HG03175 (cell line): ENCODE results near the gene ALDH1B1.

Experiments
- ATAC-seq: cut with Tn5 transposase; IDR thresholded peaks from one replicate; pipeline ENCODE4 v1.9.1; 2021; ENCODE audit warnings: mild to moderate bottlenecking, moderate library complexity; ENCODE audit not compliant: unreplicated experiment

The ALDH1B1 gene

DNA sequence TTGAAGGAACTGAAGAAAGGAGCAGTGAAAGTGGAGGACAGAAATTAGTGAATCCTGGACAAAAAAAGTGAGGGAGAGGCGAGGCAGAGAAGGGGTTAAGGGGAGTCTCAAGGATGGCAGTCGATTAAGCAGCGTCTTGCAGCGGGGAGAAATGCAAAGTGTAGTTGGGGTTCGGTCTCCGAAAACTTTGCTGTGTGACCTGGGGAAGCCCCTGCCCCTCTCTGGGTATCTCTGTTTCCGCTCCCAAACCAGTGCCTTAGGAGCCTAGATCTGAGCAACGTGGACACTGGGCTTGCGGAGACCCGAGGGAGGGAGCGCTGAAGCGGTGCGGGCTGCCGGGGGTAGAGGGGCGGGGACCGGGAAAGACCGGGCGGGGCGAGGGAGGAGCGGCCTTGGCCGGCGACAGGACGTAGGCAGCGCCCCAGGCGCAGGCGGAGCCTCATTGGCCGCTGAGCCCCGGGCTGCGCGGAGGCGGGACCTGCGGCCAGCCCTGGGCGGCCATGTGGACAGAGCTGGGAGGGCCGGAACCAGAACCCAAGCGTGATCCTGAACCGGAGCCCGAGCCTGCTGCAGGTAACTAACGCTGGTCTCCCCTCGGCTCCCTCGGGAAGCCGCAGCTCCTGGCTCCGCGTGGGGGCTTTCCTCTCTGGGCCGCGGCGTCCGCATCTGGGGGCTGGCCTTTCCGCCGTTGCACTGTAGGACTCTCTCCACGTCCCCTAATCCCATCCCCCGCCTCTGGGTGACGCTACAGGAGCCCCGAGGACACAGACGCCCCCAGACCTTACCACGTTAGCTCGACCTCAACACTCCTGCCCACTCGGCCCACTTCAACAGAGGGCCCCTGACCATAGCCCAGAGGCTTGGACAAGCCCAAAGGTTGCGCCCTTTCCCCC lies at the start of gene ALDH1B1:
Gene ALDH1B1 (plus strand): TSS at position 468 of the 893 bp plus-strand sequence. CDS start 3,047 bp downstream, outside the sequence.
- peak; percentile 99 for ATAC-seq

DNA sequence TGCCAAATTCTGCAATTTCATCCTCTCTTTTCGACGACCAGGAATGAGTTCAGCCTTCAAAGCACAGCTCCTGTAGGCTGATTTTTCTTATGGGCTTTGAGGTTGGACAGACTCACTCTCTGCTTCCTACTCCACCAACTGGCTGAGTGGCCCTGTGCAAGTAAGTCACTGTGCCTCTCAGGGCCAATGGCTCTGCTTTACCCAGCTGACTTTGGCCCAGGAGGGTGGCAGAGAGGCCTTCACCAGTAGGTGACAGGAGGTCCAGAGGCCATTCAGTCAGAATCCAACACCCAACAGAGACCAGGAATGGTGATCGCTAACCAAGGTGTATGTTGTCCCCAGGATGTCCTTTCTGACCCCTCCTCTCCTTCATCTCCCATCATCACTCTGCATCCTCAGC lies 49.5 kb upstream of the ALDH1B1 start:
- ATAC-seq = no peak

DNA sequence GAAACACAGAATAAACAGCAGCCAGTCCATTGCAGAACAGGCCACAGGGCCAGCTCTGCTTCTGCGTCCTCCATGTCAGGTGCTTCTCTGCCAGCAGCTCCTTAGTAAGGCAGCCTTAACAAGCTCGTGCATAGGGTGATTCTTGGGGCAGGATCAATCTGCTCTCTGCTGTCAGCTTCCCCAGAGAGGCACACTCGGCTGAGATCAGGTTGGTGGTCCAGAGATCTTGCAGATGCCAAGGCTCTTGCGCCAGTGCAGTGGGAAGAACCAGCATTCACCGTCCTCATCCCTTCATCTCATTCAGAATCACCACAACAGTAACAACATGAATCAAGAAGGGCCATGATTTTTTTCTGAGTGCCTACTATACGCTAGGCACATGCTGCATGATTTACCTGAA lies 49.0 kb upstream of the ALDH1B1 start:
- ATAC-seq = no peak

DNA sequence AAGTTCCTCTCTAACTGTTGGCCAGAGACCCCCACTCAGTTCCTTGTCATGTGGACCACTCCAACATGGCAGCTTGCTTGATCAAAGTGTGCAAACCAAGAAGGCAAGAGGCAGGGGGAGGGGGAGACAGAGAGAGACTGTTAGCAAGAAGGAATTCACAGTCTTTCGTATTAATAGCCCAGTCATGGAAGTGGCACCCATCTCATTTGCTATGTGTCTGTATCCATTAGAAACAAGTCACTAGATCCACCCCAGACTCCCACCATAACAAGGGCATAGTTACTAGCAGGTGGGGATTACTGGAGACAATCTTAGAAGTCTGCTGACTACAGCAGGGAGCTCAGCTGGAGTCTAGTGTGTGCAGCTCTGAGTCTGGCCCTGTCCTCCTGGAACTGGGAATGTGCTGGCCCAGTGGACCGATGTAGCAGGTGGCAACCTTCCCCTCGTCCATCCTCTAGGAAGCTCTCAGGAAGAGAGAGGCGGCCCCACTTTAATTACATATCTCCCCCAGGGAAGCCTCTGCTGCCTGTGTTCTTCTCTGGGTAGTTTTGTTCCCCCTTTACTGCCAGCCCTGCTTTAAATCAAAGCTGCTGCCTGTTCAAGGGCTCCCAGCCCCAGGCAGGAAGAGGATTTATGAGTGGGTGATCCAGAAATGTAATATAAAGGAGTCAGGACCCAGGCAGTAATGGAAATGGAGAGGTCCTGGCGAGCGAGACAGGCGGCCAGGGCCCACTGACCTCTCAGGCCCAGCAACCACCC lies 47.8 kb upstream of the ALDH1B1 start:
- ATAC-seq = no peak

DNA sequence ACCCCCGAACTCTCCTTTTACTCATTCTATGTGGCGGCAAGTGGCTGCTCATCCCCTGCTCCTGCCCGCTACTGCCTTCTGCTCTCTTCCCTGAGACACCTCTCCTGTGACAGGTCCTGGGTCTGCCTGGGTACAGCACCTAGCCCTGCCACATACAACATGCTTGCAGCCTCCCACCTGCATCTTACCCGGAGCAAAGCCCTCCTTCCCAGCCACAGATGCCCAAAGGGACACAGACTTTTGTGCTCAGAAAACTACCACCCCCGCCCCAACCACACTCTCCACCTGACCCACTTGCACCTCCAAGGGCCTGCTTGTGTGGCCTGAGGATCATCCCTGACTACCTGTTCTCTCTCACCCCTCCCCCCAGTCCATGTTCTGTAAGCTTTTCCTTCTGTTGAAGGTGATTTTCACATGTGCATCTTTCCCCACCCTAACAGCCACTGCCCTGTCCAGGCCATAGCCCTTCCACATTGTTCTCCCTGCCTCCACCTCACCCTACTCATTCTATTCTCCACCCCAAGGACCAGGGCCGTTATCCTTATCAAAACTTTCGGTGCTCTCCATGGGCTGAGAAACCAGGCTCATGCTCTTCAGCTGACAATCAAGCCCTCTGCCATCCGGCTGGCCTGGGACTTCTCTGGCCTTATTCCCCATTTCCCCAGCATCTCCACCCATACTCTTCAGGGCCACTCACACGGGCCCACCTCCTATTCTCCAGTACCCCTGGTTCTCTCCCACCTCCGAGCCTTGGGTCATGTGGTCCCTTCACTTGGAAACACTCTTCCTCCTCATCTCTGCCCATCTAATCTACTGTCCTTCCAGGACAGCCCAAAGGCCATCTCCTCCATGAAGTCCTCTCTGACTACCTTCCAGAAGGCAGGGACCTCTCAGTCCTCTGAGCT lies 46.4 kb upstream of the ALDH1B1 start:
- ATAC-seq = no peak

DNA sequence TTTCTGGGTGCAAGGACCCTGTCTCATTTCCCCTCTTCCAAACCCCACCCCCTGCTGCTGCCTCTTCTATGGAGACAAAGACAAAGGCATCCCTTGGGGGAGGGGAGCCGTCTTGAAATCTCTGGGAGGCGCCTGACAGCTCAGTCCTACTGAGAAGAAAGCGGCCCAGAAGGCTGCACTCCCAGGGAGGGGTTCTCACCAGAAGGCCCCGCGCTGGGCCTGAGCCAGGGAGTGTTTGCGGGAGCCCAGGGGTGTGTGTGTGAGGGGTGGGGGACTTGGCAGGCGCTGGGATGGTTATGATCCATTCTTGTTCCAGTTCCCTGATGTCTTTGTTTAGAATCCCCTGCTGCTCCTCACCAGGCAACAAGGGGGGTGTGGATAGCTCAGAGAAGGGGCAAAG lies 45.7 kb upstream of the ALDH1B1 start:
- no peak for ATAC-seq

DNA sequence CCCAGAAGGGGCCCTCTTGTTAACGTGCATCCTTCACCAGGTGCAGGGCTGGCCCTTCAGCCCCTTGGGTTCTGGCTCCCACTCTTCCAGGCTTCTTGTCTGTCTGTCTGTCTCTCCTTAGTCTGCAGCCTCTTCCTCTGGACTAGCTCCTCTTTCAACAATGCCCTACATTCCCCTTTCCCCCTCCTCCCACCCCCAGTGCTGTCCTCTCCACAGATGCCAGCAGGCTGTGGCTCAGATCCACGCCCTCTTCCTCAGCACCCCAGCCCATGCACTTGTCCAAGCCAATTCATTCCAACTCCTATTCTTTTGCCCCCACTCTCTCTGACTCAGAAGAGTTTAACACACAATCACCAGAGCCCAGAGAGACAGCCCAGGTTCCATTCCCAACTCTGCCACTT lies 45.2 kb upstream of the ALDH1B1 start:
- ATAC-seq = no peak

DNA sequence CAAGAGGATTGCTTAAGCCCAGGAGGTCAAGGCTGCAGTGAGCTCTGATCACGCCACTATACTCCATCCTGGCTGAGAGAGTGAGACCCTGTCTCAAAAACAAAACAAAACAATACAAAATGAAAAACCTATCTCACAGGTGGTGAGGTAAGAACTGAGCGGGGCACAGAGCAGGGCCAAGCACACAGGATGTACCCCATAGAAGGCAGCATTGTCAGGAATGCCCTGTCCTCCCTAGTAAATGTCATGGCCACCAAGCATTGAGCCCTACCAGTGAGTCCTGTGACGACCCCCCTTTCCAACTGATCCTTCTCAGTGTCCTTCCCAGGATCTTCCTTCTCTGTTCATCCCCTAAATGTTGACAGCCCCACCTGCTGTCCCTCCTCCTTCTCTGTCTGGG lies 44.6 kb upstream of the ALDH1B1 start:
- no peak for ATAC-seq

DNA sequence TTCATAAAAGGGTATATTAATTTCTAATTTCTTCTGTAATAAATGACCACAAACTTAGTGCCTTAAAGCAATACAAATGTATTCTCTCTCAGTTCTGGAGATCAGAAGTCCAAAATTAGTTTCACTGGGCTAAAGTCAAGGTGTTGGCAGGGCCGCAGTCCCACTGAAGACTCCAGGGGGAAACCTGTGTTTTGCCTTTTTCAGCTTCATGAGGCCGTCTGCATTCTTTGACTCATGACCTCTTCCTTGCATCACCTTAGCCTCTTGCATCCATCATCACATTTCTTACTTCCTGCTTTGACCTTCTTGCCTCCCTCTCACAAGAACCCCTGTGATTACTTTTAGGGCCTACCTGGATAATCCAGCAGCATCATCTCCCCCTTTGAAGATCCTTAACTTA lies 42.0 kb upstream of the ALDH1B1 start:
- ATAC-seq = no peak

DNA sequence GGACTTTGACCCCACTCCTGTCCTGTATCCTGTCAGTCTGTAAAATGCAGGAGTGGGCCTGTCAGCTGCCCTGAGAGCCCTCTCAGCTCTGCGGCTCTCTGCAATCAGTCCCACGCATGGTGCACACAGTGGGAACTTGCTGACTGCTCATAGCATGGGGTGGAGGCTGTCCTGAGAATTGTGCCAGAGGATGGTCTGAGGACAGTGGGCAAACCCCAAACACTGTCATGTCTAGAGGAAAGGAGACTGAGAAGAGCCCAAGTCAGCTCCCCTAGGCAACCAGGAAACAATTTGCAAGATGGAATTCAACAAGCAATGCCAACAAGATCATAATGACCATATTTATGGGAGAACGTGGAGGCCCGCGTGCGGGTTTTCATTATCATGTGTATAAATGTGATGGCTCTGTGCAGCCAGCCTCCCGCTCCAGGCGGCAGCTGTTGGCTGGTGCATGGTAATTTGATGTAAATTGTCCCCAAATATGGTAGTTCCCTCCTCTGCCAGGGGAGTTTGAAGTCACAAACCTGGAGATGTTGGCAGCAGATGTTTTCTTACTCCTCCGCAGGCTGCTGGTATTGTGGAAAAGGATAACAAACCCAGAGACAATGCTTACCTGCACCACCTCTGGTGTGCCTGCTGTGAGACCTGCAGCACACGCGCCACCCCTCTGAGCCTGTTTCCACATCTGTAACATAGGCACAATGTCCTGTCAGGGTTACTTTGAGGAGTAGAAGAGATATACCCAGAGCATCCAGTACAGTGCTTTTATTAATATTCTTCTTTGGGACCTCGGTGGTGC lies 39.8 kb upstream of the ALDH1B1 start:
- ATAC-seq = no peak

DNA sequence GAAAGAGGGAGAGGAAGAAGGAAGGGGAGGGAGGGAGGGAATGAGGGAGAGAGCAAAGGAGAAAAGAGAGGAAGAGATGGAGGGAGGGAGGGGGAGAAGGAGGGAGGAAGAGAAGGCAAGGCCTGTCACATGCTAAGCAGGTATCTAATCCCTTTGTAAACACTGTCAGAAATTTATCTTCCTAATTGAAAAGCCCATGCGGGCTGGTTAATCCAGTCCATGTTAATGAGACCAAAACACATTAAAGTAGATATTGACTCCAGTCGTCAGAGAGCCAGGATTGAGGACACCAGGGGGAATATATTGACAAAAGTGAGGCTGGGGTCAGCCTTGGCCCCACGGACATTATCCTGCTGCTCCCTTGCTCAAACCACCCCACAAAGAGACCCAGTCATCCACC lies 37.4 kb upstream of the ALDH1B1 start:
- ATAC-seq = no peak

DNA sequence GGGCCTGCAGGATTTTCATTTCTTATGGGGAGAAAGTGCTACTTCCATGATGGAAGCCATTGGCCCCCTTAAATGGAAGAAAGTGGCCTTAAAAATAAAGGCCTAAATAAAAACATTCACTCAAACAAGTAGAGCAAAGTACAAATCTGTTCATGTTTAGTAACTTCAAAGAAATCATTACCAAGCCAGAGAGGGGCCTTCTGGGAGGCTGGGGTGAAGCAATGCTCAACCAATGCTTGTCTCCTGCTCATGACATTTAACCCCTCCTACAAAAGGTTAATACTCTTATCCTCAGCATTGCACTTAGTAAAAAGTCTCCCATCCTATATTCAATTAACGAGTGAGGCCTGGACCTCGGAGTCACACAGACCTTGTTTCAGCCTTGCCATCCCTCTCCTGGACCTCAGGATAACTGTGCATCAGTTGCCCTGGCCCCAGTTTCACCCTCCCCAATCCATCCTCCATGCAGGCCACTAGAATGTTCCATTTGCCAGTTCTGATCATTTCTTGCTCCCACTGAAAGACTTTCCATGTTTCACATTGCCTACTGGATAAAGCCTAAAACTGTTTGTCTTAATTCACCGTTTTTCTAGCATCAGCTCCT lies 36.9 kb upstream of the ALDH1B1 start:
- ATAC-seq = no peak

DNA sequence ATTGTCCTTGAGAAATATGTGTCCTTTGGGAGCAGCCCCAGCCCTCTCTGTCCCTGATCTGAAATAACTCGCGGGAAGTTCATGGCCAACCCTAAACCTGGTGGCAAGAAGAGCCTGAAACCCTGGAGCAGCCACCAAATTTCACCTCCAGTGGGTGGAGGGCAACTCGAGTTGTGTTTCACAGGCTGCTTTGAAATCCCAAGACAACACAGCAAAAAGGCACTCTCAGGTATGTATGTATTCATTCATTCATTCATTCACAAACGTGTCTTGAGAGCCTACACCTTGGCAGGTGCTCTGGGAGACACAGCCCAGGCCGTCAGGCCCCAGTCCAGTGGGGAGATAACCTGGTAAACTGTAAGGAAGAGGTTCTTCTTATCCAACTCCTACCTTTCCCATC lies 35.7 kb upstream of the ALDH1B1 start:
- ATAC-seq = no peak

DNA sequence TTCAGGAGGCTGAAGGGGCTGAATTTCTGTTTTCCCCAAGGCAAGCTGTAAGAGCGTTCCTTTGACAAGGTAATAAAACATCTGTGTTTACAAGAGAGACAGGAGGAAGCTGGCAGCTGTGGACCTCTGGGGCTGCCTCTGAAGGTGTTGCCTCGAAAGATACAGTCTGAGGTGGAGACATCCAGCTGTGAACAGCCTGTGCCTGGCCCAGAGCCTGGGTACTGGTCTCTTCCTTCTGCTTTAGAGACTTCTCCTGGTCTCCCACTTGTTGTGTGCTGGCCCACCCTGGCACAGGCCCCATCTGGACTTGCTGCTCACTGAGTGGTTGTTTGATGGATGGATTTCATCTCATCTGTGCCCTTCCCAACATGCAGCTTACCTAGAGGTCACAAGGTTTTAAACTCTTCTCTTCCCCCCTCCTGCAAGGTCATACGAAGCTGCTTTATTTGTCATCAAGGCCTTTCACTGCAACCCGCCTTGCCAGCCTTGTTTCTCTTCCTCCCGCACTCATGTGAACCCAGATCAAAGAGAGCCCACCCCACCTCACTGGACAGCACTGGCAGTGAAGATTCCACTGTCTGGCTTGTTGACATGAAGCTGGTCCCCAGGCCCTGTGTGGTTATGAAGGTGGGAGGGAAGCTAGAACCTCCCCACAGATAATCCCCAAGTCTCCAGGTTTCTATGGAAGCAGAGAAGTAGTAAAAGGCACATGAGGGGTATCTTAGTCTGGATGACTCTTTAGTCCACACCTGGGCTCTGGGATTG lies 35.0 kb upstream of the ALDH1B1 start:
- no peak for ATAC-seq

DNA sequence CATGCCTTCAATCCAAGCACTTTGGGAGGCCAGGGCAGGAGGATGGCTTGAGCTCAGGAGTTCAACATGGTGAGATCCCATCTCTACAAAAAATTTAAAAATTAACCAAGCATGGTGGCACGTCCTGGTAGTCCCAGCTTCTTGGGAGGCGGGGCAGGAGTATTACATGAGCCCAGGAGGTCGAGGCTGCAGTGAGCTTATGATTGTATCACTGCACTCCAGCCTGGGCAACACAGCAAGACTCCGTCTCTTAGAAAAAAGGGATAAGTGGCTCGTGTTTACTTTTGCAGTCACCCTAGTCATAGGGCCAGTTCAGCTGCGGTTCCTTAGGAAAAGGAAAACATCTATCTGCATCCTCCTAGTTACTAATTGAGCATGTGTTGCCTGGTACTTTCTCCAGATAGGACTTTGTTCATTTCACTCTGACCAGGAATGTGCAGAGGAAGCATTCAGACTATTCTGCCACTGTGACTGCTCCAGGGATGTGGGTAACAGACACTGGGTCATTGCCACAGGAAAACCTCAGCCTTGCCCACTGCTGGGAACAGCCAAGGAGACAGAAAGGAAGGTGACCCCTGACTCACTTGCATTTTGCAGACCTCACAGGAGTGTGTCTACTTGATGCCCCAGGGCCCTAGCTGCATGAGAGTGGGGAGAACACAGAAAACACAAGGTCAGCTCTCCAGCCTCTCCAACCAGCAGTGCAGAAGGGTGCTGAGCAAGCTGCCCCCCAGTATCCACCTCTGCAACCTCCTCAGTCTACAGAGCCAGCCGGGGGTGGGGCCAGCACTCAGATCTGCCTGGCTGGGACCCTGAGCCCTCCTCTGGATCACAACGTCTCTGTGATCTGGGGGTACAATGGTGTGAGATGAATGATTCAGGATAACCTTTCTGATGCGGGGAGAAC lies 33.9 kb upstream of the ALDH1B1 start:
- ATAC-seq = no peak

DNA sequence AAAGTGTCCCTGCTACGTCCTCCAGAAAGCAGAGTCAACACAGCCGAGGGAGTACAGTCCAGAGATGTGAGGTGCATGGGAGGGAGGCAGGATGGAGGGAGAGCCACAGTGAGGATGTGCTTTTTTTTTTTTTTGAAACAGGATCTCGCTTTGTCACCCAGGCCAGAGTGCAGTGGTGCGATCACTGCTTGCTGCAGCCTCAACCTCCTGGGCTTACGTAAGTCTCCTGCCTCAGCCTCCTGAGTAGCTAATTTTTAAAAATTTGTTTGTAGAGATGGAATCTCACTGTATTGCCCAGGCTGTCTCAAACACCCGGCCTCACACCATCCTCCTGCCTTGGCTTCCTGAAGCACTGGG lies 33.2 kb upstream of the ALDH1B1 start:
- ATAC-seq = no peak

DNA sequence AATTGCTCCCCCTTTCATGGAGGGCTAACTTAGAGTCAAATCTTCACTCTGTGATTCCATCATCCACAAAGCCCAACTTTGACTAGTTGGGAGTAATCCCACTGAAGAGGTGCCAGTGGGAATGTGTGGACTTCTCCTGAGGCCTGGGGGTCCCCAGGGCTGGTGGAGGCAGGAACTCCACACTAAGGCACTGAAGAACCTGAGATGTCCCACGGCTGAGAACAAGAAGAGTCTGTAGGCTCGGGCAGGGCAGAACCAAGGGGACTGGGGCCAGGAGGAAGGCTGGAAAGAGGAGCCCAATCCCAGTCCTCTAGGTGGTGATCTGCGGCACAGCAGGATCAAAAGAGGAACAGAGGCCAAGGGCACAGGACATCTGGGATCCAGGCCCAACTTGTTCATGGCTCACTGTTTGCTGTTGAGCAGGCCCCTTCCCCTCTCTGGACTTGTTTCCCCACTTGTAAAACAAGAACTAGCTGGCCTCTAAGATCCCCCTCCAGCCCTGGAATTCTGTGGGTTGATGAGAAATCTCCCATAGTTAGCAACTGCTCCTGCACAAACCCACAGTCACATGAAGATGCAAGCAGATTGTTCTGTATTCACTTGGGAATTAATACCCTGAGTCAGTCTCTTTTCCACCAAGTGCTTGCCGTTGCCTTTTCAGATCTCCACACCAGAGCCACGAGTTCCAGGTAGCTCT lies 32.7 kb upstream of the ALDH1B1 start:
- ATAC-seq = no peak
